HG03108 (cell line): ENCODE data around the gene EIF3L.

Source experiments
- ATAC-seq: cut with Tn5 transposase; IDR thresholded peaks from one replicate; pipeline ENCODE4 v1.9.1; 2021; ENCODE audit warnings: moderate library complexity; ENCODE audit not compliant: unreplicated experiment

The EIF3L gene

GRCh38 chr22:37850801-37851200 is 1.6 kb downstream of the EIF3L start:
- no peak for ATAC-seq

DNA sequence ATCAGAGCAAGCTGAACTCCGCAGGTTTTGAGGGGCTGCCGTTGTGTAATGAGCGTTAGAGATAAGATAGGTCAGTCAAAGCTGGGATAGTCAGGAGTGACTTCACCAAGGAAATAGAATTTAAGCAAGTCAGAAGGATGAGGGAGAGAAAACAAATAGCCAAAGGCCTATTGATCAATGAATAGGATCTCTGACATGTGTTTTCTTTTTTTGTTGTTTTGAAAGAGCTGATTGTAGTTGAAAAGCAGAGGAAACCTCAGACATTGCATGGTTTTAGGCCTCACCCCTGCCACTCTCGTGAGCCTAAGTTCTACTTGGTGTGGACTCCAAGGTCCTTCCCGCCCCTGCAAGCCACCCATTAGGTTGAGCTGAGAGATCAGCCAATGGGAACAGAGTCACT is 3.2 kb downstream of the EIF3L start:
- no peak for ATAC-seq

- ATAC-seq = no peak
Measured at GRCh38 chr22:37854946-37855345, 5.7 kb downstream of the EIF3L start.

- ATAC-seq = no peak
Measured at GRCh38 chr22:37855462-37855861, 6.2 kb downstream of the EIF3L start.

DNA sequence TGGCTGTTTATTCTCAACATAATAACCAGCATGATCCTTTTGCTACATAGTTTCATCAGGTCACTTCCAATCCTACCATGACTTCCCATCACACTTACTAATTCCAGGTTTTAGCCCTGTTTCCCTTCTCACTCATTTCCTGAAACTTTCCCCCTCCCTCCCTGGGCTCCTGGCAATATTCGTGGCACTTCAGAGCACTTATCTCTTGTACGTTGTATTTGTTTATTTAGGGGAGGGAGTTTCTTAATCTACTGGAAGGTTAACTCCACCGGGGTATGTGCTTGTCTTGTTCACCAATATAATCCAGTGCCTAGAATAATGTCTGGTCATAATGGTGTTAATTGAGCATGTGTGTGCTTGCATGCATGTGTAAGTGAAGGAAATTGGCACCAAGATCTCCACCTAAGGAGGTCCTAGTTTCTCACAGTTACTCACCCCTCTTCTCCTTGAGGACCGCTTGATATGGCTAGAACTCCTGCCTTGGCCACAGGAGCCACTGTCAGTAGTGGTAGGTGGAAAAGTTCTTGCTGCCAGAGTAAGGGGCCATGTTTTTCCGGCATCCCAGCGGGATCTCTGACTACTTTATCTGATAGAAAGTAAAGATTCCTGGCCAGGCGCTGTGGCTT is 11.7 kb downstream of the EIF3L start:
- no peak for ATAC-seq

GRCh38 chr22:37862570-37863325 is 13.5 kb downstream of the EIF3L start:
- ATAC-seq = no peak

GRCh38 chr22:37865510-37865909 is 16.3 kb downstream of the EIF3L start:
- ATAC-seq = no peak

GRCh38 chr22:37870273-37870672 is 21.1 kb downstream of the EIF3L start:
- ATAC-seq = no peak

- ATAC-seq = no peak
Measured at GRCh38 chr22:37880668-37881440, 31.6 kb downstream of the EIF3L start.

DNA sequence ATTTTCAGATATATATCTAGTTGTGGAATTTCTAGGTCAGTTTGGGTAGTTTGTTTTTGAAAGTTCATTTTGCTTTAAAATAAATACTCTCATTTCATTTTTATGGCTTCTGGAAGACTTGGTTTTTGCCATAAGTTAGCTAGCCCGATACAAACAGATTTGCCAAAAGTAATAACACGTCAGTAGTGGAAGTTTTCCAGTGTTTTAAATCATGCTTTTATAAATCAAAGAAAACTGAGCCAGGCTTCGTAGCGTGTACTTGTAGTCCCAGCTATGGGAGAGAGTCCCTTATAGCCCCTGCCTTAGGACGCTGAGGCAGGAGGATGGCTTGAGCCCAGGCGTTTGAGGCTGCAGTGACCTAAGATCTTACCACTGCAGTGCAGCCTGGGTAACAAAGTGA is 35.2 kb downstream of the EIF3L start:
- no peak for ATAC-seq

DNA sequence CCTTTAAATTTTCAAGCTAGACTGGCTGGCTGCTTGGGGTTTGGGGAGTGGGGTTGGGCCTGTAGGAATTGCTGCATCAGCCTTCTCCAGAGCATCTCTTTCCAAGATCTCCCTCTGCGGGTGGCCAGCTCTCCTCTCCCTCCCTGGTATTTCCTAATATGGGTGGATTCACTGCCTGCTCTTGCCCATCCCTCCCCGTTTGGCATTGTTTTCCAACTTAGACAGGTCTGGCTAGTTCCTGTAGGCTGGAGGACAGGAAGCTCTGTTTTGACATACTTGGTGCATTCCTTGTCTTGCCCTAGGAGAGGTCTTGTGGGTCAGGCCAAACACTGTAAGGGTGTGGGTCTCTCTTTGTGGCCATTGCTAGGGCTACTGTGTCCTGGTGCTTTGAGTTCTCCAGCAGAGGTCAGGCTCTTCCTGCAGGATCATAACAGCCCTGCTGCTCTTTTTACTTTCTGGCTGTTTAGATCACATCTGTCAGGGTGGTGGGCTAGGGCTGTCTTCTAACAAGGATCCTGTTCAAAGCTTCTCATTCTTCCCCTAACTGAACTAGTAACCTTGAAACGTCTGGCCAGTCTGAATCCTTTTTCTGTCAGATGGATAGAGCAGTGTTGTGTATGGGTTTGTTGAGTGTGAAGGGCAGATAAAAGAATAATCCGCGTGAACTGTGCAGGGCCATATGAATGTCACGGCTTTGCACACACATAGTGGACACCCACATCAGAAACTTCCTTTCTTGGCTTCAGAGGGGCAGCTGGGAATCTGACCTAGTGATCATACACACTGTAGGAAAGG is 38.6 kb downstream of the EIF3L start:
- no peak for ATAC-seq

- ATAC-seq = no peak
Measured at GRCh38 chr22:37891926-37892325, 42.7 kb downstream of the EIF3L start.

- ATAC-seq = no peak
Measured at GRCh38 chr22:37892566-37893335, 43.5 kb downstream of the EIF3L start.

DNA sequence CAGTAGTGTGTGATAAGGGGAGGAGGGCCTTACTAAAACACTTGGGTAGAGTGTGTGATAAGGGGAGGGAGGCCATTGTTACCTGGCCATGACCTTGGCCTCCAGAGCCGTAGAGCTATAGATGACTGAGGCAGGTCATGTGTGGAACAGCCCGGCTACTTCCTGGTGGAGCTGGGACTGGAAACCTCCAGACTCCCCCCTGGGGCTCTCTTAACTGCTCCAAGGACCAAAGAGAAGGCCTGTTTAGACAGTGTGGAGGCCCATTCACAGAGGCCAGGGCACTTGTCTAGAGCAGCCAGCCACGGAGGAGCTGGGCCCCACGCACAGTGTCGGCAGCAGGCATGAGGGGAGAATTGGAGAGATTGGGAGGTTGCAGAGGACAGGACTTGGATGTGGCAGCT is 44.4 kb downstream of the EIF3L start:
- no peak for ATAC-seq

DNA sequence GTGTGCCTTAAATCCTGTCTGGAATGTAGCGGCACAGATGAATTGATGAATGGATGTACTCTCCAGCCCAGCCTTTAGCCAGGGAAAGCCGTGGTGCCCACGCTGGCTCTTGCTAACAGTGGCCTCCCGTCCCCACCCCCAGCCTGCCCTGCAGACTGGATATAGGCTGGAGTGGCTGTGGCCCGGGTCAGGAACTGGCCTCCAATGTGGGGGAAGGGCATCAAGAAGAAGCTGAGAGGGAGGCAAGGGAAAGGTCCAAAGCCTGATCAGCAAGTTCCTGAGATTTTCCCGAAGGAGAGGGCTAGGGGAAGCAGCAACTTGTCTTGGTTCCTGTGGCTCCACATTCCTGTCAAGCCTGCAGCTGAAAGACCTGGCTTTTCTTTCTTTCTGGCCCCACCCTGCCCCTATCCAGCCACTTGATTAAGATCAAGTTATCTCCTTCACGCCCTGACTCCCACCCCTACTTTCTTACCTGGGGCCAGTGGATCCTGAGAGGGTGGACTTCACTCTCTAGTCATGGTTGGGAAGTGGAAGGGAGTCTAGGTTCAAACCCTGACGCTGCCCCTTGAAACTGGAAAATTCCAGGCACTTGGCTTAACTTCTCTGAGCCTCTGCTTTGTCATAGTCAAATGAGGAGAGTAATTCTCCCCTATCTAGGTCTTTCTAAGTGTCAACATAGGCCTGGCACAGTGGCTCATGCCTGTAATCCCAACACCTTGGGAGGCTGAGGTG is 45.9 kb downstream of the EIF3L start:
- ATAC-seq = no peak

GRCh38 chr22:37896181-37896592 is 47.0 kb downstream of the EIF3L start:
- ATAC-seq = peak; percentile 81

- ATAC-seq = no peak
Measured at GRCh38 chr22:37896939-37897338, 47.7 kb downstream of the EIF3L start.

DNA sequence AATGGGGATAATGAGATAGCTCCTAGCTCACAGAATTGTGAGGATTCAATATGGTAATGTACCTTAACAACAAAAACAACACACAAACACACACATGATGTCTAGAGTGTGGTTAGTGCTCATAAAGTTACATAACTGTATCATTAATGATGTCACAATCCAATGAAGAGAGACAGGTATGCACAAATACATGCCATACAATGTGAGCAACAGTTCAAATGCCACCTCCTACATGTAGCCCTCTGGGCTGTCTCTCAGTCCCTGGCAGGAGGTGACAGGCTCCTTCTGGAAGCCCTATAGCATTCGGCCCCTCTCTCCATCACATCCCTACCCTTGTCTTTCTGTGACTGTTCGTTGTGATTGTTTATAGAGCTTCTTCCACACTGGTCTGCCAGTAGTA is 48.6 kb downstream of the EIF3L start:
- no peak for ATAC-seq

GRCh38 chr22:37898441-37899181 is 49.4 kb downstream of the EIF3L start:
- ATAC-seq = no peak
